Measurements from ENCODE around the gene EXD2.
"Not testable (repeated sequence)": the region's sequence is repeated elsewhere in the genome, so short reads cannot be mapped to it uniquely, and the experiment has no call there.

GRCh38 chr14:69277356-69277755, 86.1 kb downstream of the EXD2 start:
- not testable (repeated sequence) for TF ChIP-seq POLR2AphosphoS5 (IDR thresholded peaks at IDR 0.05); POLR2A (IDR thresholded peaks at IDR 0.05); CTCF (IDR thresholded peaks at IDR 0.05 in 8 of 11, conservative IDR thresholded peaks at IDR 0.05 in 3 of 11)
